AG09319 (cell line): ENCODE data around the gene B4GALNT1.
"Not testable (repeated sequence)": the region's sequence is repeated elsewhere in the genome, so short reads cannot be mapped to it uniquely, and the experiment has no call there.

Source experiments
- DNase-seq: peaks from one replicate; pipeline ENCODE4 v3.0.0-alpha.2; 2010; ENCODE audit warnings: low read depth; ENCODE audit errors: extremely low read depth
- TF ChIP-seq, protein P1 (sequence below): IDR thresholded peaks from 2 replicates; pipeline ENCODE4 v1.5.1; 2011; ENCODE audit warnings: low read depth, mild to moderate bottlenecking, inconsistent platforms, low read length, moderate library complexity

Gene B4GALNT1

DNA sequence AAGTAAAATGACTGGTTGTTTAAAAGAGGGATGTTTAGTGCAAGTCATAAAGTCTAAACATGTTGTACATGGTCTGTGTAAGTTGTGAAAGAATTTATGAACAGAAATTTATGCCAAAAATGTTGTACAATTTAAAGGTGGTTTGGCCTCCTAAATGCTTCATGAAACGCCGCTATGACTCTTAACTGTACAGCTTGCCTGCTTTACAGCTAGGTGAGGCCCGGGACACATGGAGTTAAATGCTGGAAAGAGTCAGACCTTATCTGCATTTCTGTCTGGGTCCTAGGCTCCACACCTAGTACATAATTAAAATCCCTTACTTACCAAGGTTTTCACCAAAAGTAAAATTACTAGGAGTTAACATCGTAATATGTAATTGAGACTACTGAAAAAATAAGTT is 28.4 kb upstream of the B4GALNT1 start:
- DNase-seq = no peak
- TF ChIP-seq, protein P1, sequence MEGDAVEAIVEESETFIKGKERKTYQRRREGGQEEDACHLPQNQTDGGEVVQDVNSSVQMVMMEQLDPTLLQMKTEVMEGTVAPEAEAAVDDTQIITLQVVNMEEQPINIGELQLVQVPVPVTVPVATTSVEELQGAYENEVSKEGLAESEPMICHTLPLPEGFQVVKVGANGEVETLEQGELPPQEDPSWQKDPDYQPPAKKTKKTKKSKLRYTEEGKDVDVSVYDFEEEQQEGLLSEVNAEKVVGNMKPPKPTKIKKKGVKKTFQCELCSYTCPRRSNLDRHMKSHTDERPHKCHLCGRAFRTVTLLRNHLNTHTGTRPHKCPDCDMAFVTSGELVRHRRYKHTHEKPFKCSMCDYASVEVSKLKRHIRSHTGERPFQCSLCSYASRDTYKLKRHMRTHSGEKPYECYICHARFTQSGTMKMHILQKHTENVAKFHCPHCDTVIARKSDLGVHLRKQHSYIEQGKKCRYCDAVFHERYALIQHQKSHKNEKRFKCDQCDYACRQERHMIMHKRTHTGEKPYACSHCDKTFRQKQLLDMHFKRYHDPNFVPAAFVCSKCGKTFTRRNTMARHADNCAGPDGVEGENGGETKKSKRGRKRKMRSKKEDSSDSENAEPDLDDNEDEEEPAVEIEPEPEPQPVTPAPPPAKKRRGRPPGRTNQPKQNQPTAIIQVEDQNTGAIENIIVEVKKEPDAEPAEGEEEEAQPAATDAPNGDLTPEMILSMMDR = no peak

DNA sequence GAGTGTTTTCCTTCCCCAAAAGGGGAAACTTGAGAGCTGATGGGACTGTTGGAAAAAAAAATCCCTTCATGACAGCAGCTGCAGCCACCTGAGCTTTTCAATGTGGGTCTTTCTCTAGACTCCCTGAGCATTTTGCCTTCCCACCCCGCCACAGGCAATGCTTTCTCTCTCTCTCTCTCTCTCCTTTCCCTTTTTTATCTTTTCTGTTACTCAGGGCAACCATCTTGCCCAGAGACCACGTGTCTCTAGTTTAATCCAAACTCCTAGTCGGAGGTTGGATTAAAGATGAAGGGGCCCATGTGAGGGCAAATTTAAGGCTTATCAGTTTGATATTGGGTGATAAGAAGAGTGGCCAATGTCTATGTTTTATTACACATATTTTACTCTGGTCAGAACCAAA is 25.9 kb upstream of the B4GALNT1 start:
- TF ChIP-seq, protein P1 = no peak
- no peak for DNase-seq

DNA sequence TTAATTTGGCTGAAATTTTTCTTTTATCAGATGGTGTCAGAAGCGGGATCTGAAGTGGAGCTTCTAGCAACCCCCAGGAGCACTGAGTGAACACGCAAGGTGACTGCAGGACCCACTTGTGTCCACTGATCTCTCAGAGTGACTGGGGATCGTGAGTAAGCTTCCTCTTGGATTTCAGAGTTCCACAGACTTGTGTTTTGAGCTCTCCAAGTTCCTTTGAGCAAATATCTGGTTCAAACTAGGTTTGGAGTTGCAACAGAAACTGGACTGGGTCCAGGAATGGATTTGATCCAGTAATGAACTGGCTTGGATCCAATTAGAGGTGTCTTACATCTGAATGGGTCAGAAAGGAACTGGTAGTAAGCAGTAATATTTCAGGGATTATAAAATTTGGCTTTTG is 24.7 kb upstream of the B4GALNT1 start:
- TF ChIP-seq, protein P1 = no peak
- no peak for DNase-seq

DNA sequence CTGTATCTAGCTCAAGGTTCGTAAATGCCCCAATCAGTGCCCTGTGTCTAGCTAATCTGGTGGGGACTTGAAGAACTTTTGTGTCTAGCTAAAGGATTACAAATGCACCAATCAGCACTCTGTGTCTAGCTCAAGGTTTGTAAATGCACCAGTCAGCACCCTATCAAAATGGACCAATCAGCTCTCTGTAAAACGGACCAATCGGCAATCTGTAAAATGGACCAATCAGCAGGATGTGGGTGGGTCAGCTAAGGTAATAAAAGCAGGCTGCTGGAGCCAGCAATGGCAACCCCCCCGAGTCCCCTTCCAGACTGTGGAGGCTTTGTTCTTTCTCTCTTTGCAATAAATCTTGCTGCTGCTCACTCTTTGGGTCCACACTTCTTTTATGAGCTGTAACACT is 23.4 kb upstream of the B4GALNT1 start:
- not testable (repeated sequence) for DNase-seq

DNA sequence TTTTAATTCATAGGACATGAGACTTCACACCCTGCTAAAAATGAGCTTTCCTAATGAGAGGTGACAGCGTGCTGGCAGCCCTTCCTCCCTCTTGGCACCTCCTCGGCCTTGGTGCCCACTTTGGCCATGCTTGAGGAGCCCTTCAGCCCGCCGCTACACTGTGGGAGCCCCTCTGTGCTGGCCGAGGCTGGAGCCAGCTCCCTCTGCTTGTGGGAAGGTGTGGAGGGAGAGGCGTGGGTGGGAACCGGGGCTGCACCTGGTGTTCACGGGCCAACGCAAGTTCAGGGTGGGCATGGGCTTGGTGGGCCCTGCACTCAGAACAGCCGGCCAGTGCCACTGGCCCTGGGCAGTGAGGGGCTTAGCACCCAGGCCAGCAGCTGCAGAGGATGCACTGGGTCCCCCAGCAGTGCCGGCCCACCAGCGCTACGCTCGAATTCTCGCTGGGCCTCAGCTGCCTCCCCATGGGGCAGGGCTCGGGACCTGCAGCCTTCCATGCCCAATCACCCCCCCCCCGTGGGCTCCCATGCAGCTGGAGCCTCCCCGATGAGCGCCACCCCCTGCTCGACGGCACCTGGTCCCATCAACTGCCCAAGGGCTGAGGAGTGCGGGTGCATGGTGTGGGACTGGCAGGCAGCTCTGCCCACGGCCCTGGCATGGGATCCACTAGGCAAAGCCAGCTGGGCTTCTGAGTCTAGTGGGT is 22.7 kb upstream of the B4GALNT1 start:
- no peak for DNase-seq
- TF ChIP-seq, protein P1 = no peak

DNA sequence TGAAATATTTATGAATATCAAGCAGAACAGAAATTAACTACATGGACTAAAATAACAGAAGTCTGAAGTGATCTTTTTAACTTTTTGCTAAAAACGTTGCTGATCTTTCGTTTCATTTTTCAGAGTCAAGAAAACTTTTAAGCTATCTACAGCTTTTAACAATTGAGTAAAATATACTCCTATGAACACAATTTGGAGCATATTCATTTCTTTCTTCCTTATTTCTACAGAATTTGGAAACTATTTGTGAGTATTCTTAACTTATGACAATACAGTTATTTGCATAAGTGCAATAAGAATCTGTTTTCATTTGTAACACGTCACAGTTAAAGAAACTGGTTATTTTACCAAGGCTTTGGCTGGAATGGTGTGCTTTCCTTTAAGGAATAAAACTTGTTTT is 21.0 kb upstream of the B4GALNT1 start:
- TF ChIP-seq, protein P1 = no peak
- no peak for DNase-seq

DNA sequence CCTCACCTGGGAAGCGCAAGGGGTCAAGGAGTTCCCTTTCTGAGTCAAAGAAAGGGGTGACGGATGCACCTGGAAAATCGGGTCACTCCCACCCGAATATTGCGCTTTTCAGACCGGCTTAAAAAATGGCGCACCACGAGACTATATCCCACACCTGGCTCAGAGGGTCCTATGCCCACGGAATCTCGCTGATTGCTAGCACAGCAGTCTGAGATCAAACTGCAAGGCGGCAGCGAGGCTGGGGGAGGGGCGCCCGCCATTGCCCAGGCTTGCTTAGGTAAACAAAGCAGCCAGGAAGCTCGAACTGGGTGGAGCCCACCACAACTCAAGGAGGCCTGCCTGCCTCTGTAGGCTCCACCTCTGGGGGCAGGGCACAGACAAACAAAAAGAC is 13.7 kb upstream of the B4GALNT1 start:
- not testable (repeated sequence) for DNase-seq

DNA sequence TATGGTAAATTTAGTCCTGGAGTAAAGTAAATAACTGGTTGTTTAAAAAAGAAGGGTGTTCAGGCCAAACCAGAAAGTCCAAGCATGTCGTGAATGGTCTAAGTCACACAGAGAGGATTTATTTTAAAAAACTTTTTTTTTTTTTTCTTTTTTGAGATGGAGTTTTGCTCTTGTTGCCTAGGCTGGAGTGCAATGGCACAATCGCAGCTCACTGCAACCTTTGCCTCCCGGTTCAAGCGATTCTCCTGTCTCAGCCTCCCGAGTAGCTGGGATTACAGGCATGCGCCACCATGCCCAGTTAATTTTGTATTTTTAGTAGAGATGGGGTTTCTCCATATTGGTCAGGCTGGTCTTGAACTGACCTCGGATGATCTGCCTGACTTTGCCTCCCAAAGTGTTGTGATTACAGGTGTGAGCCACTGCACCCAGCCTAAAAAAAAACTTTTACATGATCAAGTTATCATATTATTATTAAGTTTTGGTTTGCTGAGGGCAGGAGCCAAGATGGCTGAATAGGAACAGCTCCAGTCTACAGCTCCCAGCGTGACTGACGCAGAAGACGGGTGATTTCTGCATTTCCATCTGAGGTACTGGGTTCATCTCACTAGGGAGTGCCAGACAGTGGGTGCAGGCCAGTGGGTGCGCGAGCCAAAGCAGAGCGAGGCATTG is 13.1 kb upstream of the B4GALNT1 start:
- DNase-seq = not testable (repeated sequence)
